Activated T-cell treated with anti-CD3 and anti-CD28 coated beads, Interleukin-2, amount 50 U/mL, for 24 hours (primary cell): ENCODE results near the gene ADIPOR2.

Experiments
- DNase-seq: peaks from one replicate; pipeline ENCODE4 v3.0.0-alpha.2; 2020
- H3K27ac Mint-ChIP-seq: 2 replicates; pipeline ENCODE4 v1.8.0; 2020; ENCODE audit warnings: mild to moderate bottlenecking, mixed read lengths
- H3K27me3 Mint-ChIP-seq: 2 replicates; pipeline ENCODE4 v1.8.0; 2020; ENCODE audit warnings: mixed read lengths
- H3K36me3 Mint-ChIP-seq: 2 replicates; pipeline ENCODE4 v1.8.0; 2020; ENCODE audit warnings: low read depth, mixed read lengths
- H3K4me1 Mint-ChIP-seq: 2 replicates; pipeline ENCODE4 v1.8.0; 2020; ENCODE audit warnings: low read depth, mixed read lengths
- H3K4me3 Mint-ChIP-seq: 2 replicates; pipeline ENCODE4 v1.8.0; 2020; ENCODE audit warnings: mild to moderate bottlenecking, moderate library complexity, mixed read lengths
- H3K9me3 Mint-ChIP-seq: 2 replicates; pipeline ENCODE4 v1.8.0; 2020; ENCODE audit warnings: mixed read lengths

The ADIPOR2 gene

DNA sequence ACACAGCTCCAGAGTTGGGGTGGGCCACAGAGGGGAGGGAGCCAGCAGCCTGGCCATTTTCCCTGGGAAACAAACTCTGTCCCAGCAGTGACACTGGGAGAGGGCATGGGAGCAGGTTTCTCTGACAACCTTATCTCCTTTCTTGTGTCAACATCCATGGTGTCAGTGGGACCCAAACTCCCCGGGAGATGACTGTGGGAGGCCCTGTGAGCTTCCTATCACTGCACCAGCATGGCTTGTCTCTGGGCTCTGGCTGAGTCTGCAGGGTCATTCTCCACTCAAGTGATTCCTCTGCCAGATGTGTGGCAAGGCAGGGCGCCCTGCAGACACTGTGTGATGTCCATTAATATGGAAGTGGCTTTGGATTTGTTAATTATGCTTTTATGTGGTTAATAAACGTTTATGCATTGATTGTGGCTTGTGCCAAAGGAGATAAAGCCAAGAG is 139.6 kb downstream of the ADIPOR2 start:
- no peaks in the 10 kb centered on the region for H3K9me3 Mint-ChIP-seq
- no peak overlapping the region for H3K27ac Mint-ChIP-seq
- H3K36me3 Mint-ChIP-seq = no peaks in the 10 kb centered on the region
- H3K4me1 Mint-ChIP-seq = no peaks in the 10 kb centered on the region
- peaks cover 41% of the 10 kb centered on the region for H3K27me3 Mint-ChIP-seq
- no peak overlapping the region for H3K4me3 Mint-ChIP-seq
- DNase-seq = no peak

DNA sequence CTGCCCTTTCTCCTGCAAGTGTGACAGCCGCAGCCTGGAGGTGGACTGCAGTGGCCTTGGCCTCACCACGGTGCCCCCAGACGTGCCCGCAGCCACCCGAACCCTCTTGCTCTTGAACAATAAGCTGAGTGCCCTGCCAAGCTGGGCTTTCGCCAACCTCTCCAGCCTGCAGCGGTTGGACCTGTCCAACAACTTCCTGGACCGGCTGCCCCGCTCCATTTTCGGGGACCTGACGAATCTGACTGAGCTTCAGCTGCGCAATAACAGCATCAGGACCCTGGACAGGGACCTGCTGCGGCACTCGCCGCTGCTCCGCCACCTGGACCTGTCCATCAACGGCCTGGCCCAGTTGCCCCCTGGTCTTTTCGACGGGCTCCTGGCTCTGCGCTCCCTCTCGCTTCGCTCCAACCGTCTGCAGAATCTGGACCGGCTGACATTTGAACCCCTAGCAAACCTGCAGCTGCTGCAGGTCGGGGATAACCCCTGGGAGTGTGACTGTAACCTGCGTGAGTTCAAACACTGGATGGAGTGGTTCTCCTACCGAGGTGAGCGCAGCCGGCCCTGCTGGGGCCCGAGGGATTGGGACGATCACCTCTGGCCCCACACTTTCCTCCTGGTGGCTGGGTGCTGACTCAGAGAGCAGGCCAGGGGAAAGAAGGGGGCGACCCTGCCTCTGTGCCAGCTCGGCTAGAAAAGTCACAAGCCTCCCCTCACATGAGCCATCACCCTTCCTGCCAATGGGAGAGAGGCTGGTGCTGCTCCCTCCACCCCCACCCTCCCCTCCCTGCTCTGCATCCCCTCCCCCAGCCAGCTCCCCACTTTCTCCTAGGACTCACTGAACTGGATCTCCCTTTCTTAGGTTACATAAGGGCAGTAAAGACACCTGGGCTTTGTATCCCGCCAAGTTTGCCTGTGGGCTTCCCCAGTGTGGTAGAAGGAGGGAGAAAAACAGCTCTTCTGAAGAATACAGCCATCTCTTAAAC is 140.4 kb downstream of the ADIPOR2 start:
- no peaks in the 10 kb centered on the region for H3K36me3 Mint-ChIP-seq
- H3K9me3 Mint-ChIP-seq = no peaks in the 10 kb centered on the region
- no peak for DNase-seq
- H3K27me3 Mint-ChIP-seq = peaks cover 41% of the 10 kb centered on the region
- H3K4me3 Mint-ChIP-seq = no peak overlapping the region
- H3K4me1 Mint-ChIP-seq = no peaks in the 10 kb centered on the region
- H3K27ac Mint-ChIP-seq = no peak overlapping the region

DNA sequence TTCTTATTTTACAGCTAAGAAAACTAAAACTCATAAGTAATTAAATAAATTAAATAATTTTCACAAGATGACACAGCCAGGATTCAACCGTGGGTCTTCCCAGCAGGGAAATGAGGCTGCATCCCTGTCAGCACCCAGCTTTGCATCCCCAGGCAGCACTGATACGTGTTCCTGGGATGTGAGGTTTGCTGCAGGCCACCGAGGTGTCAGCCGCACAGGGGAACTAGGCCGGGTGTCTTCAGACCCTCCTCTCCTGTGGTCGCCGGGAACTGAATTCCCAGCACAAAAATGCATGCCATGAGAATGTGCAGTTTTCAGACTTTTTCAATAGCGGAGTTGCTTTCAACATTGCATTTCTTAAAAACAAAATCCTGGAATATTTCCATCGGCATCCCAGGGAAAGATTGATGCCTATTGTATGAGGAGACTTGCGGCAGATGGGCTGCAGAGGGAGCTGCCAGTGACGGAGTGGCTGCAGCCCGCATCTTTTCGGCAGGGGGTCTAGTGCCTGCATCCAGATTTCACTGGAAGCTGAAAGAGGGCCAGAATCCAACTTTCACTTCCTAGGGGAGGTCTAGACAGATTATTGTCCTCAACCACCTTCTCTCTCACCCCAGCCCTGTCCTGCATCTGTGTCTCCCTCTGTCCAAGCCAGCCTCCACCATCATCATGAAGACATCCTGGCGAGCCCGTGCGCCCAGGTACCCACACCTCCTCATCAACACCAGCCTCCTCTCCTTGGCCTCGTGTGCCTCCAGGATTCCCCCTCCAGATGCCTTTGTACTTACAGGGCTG is 142.1 kb downstream of the ADIPOR2 start:
- no peak overlapping the region for H3K4me3 Mint-ChIP-seq
- peaks cover 41% of the 10 kb centered on the region for H3K27me3 Mint-ChIP-seq
- DNase-seq = no peak
- H3K27ac Mint-ChIP-seq = no peak overlapping the region
- H3K4me1 Mint-ChIP-seq = no peaks in the 10 kb centered on the region
- no peaks in the 10 kb centered on the region for H3K9me3 Mint-ChIP-seq
- no peaks in the 10 kb centered on the region for H3K36me3 Mint-ChIP-seq

DNA sequence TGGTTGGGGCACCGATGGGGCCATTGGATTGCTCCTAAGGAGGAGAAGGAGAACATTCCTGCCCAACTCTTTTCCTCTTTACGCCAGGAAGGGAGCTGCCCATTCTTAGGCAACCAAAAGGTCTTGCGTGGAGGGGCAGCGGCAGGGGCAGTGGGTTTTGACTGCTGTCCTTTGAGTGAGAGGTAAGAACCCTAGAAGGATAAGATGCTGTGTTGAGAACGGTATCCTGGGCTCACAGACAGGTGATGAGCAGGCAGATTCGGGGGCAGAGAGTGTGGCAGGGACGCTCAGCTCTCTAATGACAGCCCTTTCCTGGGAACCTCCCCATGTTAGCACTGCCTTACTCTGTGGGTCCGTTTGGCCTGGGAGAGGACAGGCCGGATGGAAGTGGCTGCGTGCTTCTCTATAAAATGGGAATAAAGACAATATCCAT is 142.7 kb downstream of the ADIPOR2 start:
- Mint-ChIP-seq H3K27me3 (peaks cover 41% of the 10 kb centered on the region), H3K27ac (no peak overlapping the region), H3K36me3 (no peaks in the 10 kb centered on the region), H3K4me1 (no peaks in the 10 kb centered on the region), H3K4me3 (no peak overlapping the region), H3K9me3 (no peaks in the 10 kb centered on the region)
- no peak for DNase-seq

- Mint-ChIP-seq H3K9me3 (no peaks in the 10 kb centered on the region), H3K4me1 (no peaks in the 10 kb centered on the region), H3K4me3 (no peak overlapping the region), H3K27me3 (peaks cover 41% of the 10 kb centered on the region), H3K36me3 (no peaks in the 10 kb centered on the region), H3K27ac (no peak overlapping the region)
- DNase-seq = no peak
Observed at GRCh38 chr12:1834186-1834925, 143.5 kb downstream of the ADIPOR2 start.

- H3K27me3 Mint-ChIP-seq = peaks cover 34% of the 10 kb centered on the region
- no peak for DNase-seq
- H3K4me1 Mint-ChIP-seq = no peaks in the 10 kb centered on the region
- H3K4me3 Mint-ChIP-seq = no peak overlapping the region
- H3K27ac Mint-ChIP-seq = no peak overlapping the region
- no peaks in the 10 kb centered on the region for H3K9me3 Mint-ChIP-seq
- H3K36me3 Mint-ChIP-seq = no peaks in the 10 kb centered on the region
Observed at GRCh38 chr12:1835211-1836131, 144.6 kb downstream of the ADIPOR2 start.

DNA sequence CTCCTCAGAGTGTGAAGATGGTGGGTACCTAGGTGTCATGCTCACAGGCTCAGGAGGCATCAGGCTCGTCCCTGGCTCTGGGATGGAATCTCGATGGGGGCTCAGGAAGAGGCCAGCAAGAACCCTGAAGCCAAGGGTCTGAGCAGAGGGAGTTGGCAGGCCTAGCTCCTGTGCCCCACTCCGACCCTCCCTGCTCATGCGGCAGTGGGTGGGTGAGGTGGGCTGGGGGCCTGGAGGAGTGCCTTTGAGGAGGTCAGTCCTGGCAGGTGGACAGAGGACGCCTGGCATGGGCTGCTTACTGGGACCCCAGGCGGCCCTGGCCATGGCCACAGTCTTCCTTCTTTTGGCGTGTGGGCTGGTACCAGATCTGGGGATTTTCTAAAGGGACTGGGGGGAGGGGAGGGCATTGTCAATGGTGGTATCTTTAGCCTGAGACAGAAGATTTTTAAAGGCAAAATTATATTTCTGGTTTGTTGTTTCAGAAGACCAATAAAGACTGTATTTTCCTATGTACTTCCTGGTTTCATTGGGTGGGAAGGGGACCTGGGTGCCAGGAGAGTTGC is 145.5 kb downstream of the ADIPOR2 start:
- Mint-ChIP-seq H3K27me3 (peaks cover 25% of the 10 kb centered on the region), H3K27ac (no peak overlapping the region), H3K36me3 (no peaks in the 10 kb centered on the region), H3K4me3 (no peak overlapping the region), H3K9me3 (no peaks in the 10 kb centered on the region), H3K4me1 (no peaks in the 10 kb centered on the region)
- no peak for DNase-seq

DNA sequence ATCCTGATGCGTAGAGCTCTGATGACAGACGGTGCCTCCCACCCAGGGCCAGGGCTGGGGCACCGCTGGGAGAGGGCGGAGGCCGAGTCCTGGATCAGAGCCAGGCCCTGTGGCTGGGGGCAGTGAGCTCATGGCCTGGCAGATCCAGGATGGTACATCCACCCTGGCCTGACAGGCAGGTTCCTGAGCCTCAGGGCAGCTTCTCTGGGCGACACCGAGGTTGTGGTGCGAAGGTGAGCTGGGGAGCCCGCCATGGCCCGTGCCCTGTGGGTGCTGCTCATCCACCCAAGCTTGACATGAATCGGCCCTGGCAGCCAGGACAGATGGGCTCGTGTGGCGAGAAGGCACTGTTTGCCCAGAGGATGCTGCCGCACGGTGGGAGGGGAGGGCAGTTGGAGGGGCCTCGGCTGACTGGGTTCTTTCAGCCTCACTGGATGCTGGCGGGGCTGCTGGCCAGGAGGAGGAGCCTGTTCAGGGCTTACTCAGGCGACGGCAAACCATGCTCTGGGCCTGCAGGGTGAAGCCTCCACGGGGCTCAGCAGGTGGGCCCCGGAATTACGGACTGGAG is 146.1 kb downstream of the ADIPOR2 start:
- no peak for DNase-seq
- Mint-ChIP-seq H3K4me3 (no peak overlapping the region), H3K36me3 (no peaks in the 10 kb centered on the region)

DNA sequence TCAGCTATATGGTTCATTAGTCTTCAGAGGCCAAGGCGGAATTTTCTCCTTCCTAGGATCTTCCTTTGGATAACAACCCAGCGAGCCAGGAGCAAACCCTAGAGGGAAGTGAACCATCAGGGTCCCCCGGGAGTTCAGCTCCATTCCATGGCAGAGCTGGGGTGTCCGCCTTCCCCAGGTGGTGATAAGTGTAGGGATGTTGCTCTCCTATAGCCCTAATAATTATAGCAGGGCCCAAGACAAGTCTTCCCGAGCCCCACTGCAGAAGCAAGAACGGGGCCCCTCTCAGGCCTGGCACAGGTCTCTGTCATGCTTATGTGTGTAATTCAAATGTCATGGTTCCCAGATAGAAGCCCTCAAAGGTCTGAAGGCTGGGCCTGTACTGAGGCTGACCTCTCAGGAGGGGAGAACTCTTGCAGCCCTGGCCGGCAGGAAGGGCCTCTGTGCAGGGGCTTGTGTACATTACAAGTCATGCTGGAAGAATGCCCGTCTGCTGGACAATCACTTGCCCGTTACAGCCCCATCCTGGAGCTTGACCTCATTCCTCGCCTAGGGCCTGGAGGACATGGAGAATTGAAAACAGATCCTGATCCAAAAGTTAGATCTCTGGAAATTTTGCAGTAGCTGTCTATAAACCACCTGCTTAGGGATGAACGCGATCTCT is 146.8 kb downstream of the ADIPOR2 start:
- no peaks in the 10 kb centered on the region for H3K4me1 Mint-ChIP-seq
- H3K4me3 Mint-ChIP-seq = no peak overlapping the region
- H3K27ac Mint-ChIP-seq = no peak overlapping the region
- DNase-seq = no peak
- H3K9me3 Mint-ChIP-seq = no peaks in the 10 kb centered on the region
- peaks cover 14% of the 10 kb centered on the region for H3K27me3 Mint-ChIP-seq
- H3K36me3 Mint-ChIP-seq = no peaks in the 10 kb centered on the region

More for the DNA sequence above, 146.1 kb downstream of the ADIPOR2 start:
- no peak overlapping the region for H3K27ac Mint-ChIP-seq
- no peaks in the 10 kb centered on the region for H3K9me3 Mint-ChIP-seq
- peaks cover 20% of the 10 kb centered on the region for H3K27me3 Mint-ChIP-seq
- H3K4me1 Mint-ChIP-seq = no peaks in the 10 kb centered on the region
